Smooth muscle cell (in vitro differentiated cells): Measurements from ENCODE around the gene MAGI1. TPM values are rescaled to one million over a fixed set of nuclear protein-coding genes. Genes with fewer than 3 reads are reported as not detected.

Experiments used
- DNase-seq: peaks from one replicate; lab custom pipeline; 2025; ENCODE audit not compliant: unreplicated experiment; lab: John Stamatoyannopoulos, UW
- H2AFZ ChIP-seq: fragments of 200-600 bp; sonication (generic); 2 replicates; pipeline ENCODE4 v1.6.0; 2016; ENCODE audit warnings: antibody characterized with exemption, low read depth, mild to moderate bottlenecking
- H3F3A ChIP-seq: fragments of 200-600 bp; sonication (generic); 2 replicates; pipeline ENCODE4 v1.6.0; 2017; ENCODE audit warnings: antibody characterized with exemption, low read depth
- H3K27ac ChIP-seq: fragments of 200-600 bp; sonication (generic); 2 replicates; pipeline ENCODE4 v1.5.1; 2016; ENCODE audit warnings: low read depth, mild to moderate bottlenecking
- H3K27me3 ChIP-seq: fragments of 200-600 bp; sonication (generic); 2 replicates; pipeline ENCODE4 v1.6.1; 2016; ENCODE audit warnings: low read depth, mild to moderate bottlenecking
- H3K36me3 ChIP-seq: fragments of 200-600 bp; sonication (generic); 2 replicates; pipeline ENCODE4 v1.5.1; 2016; ENCODE audit warnings: low read depth
- H3K4me1 ChIP-seq: fragments of 200-600 bp; sonication (generic); 2 replicates; pipeline ENCODE4 v1.5.1; 2016; ENCODE audit warnings: low read depth
- H3K4me2 ChIP-seq: fragments of 200-600 bp; sonication (generic); 2 replicates; pipeline ENCODE4 v1.6.0; 2016; ENCODE audit warnings: mild to moderate bottlenecking
- H3K4me3 ChIP-seq: fragments of 200-600 bp; sonication (generic); 2 replicates; pipeline ENCODE4 v1.5.1; 2016; ENCODE audit warnings: mild to moderate bottlenecking
- H3K79me2 ChIP-seq: fragments of 200-600 bp; sonication (generic); 2 replicates; pipeline ENCODE4 v1.6.0; 2016; ENCODE audit warnings: low read depth, mild to moderate bottlenecking
- H3K9ac ChIP-seq: fragments of 200-600 bp; sonication (generic); 2 replicates; pipeline ENCODE4 v1.6.0; 2016; ENCODE audit warnings: low read depth
- H3K9me3 ChIP-seq: fragments of 200-600 bp; sonication (generic); replicated peaks from 2 replicates; pipeline ENCODE4 v1.5.1; 2016; ENCODE audit warnings: low read depth
- H4K20me1 ChIP-seq: fragments of 200-600 bp; sonication (generic); 2 replicates; pipeline ENCODE4 v1.6.0; 2016; ENCODE audit warnings: low read depth
- WGBS: methylation state at CpG from one replicate; pipeline ENCODE4 v1.1.7; 2016; ENCODE audit warnings: low lambda C conversion rate; 5-methylcytosine and 5-hydroxymethylcytosine counted together
- polyA plus RNA-seq: library from polyadenylated mRNA; unstranded; fragments of >200 nt; fragmentation: Nextera tagmentation; extraction: Ambion mirVana; gene quantifications from 2 replicates; pipeline ENCODE4 v1.2.1, GENCODE V29; 2016
- total RNA-seq: library from RNA; depleted of rRNA; stranded (reverse); fragments of >200 nt; gene quantifications from 2 replicates; pipeline ENCODE4 v1.2.3, GENCODE V29; 2014
- TF ChIP-seq, protein P1 (sequence below): fragments of 200-600 bp; sonication (generic); IDR thresholded peaks from 2 replicates; pipeline ENCODE4 v1.5.1; 2017; ENCODE audit warnings: borderline replicate concordance, mild to moderate bottlenecking, antibody characterized with exemption; ENCODE audit not compliant: insufficient read depth, poor library complexity, severe bottlenecking

The MAGI1 gene
- total and polyA plus RNA-seq, 2 experiments from 2014 or later: 9.9 to 23.3 TPM

- WGBS: 77% methylated on average over 10 of the region's 10 CpGs
- Histone ChIP-seq H3K4me3 (no peak overlapping the region), H3K4me2 (no peak overlapping the region), H4K20me1 (no peaks in the 10 kb centered on the region), H3K9me3 (no peaks in the 10 kb centered on the region), H3K79me2 (no peaks in the 10 kb centered on the region), H2AFZ (no peak overlapping the region), H3F3A (no peaks in the 10 kb centered on the region), H3K9ac (no peak overlapping the region), H3K4me1 (no peaks in the 10 kb centered on the region), H3K36me3 (no peaks in the 10 kb centered on the region), H3K27ac (no peak overlapping the region), H3K27me3 (no peaks in the 10 kb centered on the region)
- no peak for DNase-seq
- TF ChIP-seq, protein P1, sequence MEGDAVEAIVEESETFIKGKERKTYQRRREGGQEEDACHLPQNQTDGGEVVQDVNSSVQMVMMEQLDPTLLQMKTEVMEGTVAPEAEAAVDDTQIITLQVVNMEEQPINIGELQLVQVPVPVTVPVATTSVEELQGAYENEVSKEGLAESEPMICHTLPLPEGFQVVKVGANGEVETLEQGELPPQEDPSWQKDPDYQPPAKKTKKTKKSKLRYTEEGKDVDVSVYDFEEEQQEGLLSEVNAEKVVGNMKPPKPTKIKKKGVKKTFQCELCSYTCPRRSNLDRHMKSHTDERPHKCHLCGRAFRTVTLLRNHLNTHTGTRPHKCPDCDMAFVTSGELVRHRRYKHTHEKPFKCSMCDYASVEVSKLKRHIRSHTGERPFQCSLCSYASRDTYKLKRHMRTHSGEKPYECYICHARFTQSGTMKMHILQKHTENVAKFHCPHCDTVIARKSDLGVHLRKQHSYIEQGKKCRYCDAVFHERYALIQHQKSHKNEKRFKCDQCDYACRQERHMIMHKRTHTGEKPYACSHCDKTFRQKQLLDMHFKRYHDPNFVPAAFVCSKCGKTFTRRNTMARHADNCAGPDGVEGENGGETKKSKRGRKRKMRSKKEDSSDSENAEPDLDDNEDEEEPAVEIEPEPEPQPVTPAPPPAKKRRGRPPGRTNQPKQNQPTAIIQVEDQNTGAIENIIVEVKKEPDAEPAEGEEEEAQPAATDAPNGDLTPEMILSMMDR: no peak
Observed at GRCh38 chr3:65381496-65382010, 657.2 kb downstream of the MAGI1 start.

- Histone ChIP-seq H3K27me3 (no peaks in the 10 kb centered on the region), H3K4me2 (no peak overlapping the region), H3K4me1 (no peaks in the 10 kb centered on the region), H3K9ac (no peak overlapping the region), H3K9me3 (no peaks in the 10 kb centered on the region), H3K36me3 (no peaks in the 10 kb centered on the region), H3K27ac (no peak overlapping the region), H3F3A (no peaks in the 10 kb centered on the region), H2AFZ (no peak overlapping the region), H3K79me2 (no peaks in the 10 kb centered on the region), H3K4me3 (no peak overlapping the region), H4K20me1 (no peaks in the 10 kb centered on the region)
- DNase-seq: no peak
- WGBS: 96% methylated on average over 35 of the region's 35 CpGs
- TF ChIP-seq, protein P1: no peak
Observed at GRCh38 chr3:65379223-65379622, 659.5 kb downstream of the MAGI1 start.

- Histone ChIP-seq H3K27me3 (no peaks in the 10 kb centered on the region), H3K4me2 (no peak overlapping the region), H3K9me3 (no peaks in the 10 kb centered on the region), H2AFZ (no peak overlapping the region), H3K4me3 (no peak overlapping the region), H3K27ac (no peak overlapping the region), H3K9ac (no peak overlapping the region), H3K79me2 (no peaks in the 10 kb centered on the region), H3F3A (no peaks in the 10 kb centered on the region), H3K4me1 (no peaks in the 10 kb centered on the region), H4K20me1 (no peaks in the 10 kb centered on the region), H3K36me3 (no peaks in the 10 kb centered on the region)
- WGBS: 79% methylated on average over 2 of the region's 2 CpGs
- TF ChIP-seq, protein P1: no peak
- no peak for DNase-seq
Observed at GRCh38 chr3:65377637-65378036, 661.1 kb downstream of the MAGI1 start.

DNA sequence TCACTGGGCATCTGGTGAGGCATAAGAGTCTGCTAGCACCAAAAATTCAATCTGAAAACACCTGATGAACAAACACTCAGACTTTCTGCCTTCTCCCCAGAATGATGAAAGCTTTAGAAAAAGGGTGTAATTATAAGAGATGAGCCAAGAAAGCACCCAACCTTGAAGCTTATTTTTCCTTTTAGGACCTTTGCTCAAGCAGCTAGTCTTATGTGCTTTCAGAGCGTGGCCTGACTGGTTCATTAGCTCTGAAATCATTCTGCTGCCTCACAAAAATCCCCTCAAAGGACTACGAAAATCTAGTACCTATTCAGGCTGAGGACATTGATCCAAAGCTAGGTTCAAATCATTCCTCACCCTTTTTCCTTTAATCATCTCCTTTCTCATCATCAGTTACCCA, 662.3 kb downstream of the MAGI1 start:
- H2AFZ ChIP-seq: no peak overlapping the region
- no peak overlapping the region for H3K27ac ChIP-seq
- no peak overlapping the region for H3K4me2 ChIP-seq
- no peaks in the 10 kb centered on the region for H4K20me1 ChIP-seq
- no peak overlapping the region for H3K9ac ChIP-seq
- no peaks in the 10 kb centered on the region for H3K4me1 ChIP-seq
- H3K9me3 ChIP-seq: no peaks in the 10 kb centered on the region
- H3K36me3 ChIP-seq: no peaks in the 10 kb centered on the region
- WGBS: 93% methylated on average over 2 of the region's 2 CpGs
- H3K27me3 ChIP-seq: no peaks in the 10 kb centered on the region
- no peak for DNase-seq
- TF ChIP-seq, protein P1: no peak
- no peaks in the 10 kb centered on the region for H3F3A ChIP-seq
- no peaks in the 10 kb centered on the region for H3K79me2 ChIP-seq
- no peak overlapping the region for H3K4me3 ChIP-seq
